ENCODE results near the gene RETREG3.
"Not testable (repeated sequence)": the region's sequence is repeated elsewhere in the genome, so short reads cannot be mapped to it uniquely, and the experiment has no call there.

Gene RETREG3, protein sequence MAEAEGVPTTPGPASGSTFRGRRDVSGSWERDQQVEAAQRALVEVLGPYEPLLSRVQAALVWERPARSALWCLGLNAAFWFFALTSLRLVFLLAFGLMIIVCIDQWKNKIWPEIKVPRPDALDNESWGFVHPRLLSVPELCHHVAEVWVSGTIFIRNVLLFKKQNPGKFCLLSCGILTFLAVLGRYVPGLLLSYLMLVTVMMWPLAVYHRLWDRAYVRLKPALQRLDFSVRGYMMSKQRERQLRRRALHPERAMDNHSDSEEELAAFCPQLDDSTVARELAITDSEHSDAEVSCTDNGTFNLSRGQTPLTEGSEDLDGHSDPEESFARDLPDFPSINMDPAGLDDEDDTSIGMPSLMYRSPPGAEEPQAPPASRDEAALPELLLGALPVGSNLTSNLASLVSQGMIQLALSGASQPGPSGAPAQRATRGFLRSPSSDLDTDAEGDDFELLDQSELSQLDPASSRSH

DNA sequence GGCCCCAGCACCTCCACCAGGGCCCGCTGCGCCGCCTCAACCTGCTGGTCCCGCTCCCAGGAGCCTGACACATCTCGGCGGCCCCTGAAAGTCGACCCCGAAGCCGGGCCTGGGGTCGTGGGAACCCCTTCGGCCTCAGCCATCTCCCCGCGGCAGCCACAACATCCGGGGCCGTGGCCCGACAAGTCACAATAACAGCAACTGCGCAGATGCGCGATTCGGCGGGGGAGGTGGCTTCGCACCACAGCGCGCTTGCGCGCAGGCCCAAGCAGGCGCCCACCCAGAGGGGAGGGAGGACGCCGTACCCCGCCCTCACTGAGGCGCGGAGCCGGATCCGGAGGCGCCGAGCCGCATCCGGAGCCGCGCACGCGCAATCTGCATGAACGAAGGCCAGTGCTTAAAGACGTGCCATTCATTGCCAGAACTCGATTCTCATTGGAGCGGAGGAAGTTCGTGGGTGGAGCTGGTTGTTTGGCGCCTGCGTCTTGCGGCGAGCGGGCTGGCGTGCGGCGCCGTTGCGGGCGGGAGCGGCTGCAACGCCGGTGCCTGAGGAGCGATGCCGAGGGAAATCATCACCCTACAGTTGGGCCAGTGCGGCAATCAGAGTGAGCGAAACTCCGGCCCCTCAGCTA lies at the start of gene RETREG3, which contains the start of gene TUBG1:
TSS of gene RETREG3 (minus strand) at position 193 of the 632 bp plus-strand sequence. CDS start at position 143, 50 bp downstream.
TSS of gene TUBG1 (plus strand) at position 502 of the 632 bp plus-strand sequence. CDS start at position 557, 55 bp downstream.
- Histone ChIP-seq H3K9ac (ENCODE audit: low read depth, low read length) (peak within 1 kb of the TSS; percentile 78), H3K9me3 (ENCODE audit: control insufficient read depth, insufficient read depth, low read length) (no peaks in the 10 kb centered on the region), H3K36me3 (ENCODE audit: insufficient read depth, low read length) (peaks cover 16% of the 10 kb centered on the region), H3K4me1 (ENCODE audit: insufficient read depth, low read length) (peaks cover 8% of the 10 kb centered on the region; the same call in 1 of the 2 replicates)

DNA sequence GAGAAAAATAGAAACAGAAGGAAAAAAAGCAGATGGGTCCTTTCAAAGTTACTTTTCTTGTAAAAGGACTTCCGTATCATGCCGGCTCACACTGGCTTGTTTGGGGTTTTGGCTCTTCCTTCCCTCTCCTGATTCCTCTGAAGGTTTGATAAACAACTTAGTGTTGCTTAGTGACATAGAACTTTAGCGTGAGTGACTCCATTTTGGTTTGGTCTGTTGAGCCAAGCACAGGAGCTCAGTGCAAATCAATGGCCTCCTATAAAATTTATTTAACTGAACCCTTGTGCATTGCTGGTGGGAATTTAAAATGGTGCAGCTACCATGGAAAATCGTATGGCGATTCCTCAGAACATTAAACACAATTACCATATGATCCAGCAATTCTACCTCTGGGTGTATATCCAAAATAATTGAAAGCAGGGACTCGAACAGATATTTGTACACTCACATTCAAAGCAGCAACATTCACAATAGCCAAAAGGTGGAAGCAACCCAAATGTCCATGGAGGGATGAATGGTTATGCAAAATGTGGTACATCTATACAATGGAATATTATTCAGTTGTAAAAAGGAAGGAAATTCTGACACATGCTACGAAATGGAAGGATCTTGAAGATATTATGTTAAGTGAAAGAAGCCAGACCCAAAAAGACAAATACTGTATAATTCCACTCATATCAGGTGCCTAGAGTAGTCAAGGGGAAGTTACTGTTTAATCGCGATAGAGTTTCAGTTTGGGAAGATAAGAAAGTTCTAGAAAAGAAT lies 48.8 kb upstream of the RETREG3 start:
- Histone ChIP-seq H3K4me1 (ENCODE audit: insufficient read depth, low read length) (no peaks in the 10 kb centered on the region), H3K9me3 (ENCODE audit: control insufficient read depth, insufficient read depth, low read length) (no peaks in the 10 kb centered on the region), H3K36me3 (ENCODE audit: insufficient read depth, low read length) (no peaks in the 10 kb centered on the region), H3K9ac (ENCODE audit: low read depth, low read length) (no peak overlapping the region)

DNA sequence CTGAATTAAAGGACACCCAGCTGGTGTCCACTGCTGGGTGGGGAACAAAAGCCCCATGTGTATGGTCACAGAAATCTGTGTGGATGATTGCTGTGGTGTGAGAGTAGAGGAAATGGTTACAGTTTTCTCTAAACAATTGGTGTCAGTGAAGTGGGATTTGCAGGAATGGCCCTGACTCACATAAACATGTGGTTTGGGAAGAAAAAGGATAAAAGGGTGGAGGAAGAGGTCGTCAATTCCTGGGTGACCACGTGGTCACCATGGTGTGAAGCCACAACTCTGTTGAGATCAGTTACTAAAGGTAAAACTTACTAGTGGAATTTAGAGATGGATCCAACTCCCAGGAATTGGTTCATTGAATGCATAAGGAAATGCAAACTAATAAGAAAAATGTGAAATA lies 46.4 kb upstream of the RETREG3 start:
- Histone ChIP-seq H3K9ac (ENCODE audit: low read depth, low read length) (no peak overlapping the region), H3K4me1 (ENCODE audit: insufficient read depth, low read length) (no peaks in the 10 kb centered on the region), H3K36me3 (ENCODE audit: insufficient read depth, low read length) (no peaks in the 10 kb centered on the region), H3K9me3 (ENCODE audit: control insufficient read depth, insufficient read depth, low read length) (no peaks in the 10 kb centered on the region)

DNA sequence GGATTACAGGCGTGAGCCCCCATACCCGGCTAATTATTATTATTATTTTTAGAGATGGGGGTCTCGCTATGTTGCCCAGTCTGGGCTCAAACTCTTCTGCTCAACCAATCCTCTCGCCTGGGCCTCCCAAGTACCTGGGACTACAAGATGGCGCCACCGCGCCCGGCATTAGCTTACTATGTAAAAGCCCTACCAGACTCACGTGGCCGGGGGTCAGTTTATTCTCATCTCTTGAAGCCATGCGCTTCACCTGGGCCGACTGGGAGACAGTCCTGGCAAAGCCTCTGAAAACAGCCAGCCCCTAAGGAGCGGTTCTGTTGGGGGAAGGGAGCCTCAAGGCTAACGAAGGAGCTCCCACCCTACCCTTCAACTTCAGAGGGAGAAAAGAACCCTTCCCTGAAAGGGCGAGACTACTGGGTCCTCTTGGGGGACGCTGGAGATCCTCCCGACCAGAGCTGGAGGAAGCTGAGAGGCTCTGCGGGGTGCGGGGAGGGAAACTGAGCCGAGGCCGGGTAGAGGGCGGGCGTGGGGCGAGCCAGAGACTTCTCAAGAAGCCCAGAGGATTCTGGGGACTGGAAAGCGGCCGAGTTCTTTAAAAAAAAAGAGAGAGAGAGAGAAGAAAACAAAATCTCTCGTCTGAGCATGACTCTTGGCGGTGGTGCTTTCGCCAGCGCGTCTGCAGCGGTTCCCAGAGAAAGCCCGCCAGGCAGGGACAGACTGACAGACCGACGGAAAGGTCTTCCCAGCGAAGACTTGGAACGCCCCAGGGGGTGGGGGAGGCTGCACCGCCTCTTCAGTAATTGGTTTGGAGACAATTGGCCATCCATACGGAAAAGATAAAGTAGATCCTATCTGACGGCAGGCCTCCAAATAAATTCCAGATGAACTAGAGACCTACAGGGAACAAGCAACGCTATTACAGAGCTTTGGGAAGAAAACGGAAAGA lies 44.3 kb upstream of the RETREG3 start:
- Histone ChIP-seq H3K36me3 (ENCODE audit: insufficient read depth, low read length) (no peaks in the 10 kb centered on the region), H3K9me3 (ENCODE audit: control insufficient read depth, insufficient read depth, low read length) (no peaks in the 10 kb centered on the region), H3K4me1 (ENCODE audit: insufficient read depth, low read length) (no peaks in the 10 kb centered on the region), H3K9ac (ENCODE audit: low read depth, low read length) (peak overlapping the region; percentile 57)

DNA sequence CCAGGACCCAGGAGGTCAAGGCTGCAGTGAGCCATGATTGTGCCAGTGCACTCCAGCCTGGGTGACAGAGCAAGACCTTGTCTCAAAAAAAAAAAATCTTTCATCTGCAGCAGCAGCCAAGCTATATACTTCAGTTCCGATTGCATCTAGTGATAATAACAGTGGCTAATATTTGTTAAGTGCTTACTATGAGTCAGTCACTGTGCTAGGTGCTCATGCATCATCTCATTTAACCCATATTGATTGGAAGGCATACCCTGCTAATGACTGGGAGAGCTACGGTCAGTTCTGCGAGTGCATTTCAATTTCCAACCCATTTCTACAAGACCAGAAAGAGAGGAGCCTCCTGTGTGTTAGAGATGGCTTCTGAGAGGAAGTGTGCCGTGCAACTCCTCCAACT lies 42.2 kb upstream of the RETREG3 start:
- H3K9ac ChIP-seq (ENCODE audit: low read depth, low read length): no peak overlapping the region
- H3K9me3 ChIP-seq (ENCODE audit: control insufficient read depth, insufficient read depth, low read length): no peaks in the 10 kb centered on the region
- no peaks in the 10 kb centered on the region for H3K36me3 ChIP-seq (ENCODE audit: insufficient read depth, low read length)
- H3K4me1 ChIP-seq (ENCODE audit: insufficient read depth, low read length): no peaks in the 10 kb centered on the region

DNA sequence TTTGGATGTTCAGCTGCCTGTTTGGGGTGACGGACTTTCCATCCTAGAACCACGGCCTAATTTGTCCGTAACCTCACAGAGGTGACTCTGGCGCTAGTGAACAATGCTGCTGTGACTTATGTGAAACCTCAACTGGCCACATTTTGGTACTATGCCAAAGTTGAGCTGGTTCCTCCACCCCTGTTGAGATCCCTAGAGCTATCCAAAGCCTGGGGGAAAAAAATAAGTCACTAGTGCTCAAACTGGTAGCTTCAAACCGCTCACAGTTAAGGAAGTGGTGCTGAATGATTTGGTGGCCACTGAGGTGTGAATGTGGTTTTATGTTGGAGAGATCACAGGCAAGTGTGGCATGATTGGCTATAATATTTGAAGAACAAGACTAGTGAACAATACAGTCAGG lies 38.6 kb upstream of the RETREG3 start:
- no peaks in the 10 kb centered on the region for H3K36me3 ChIP-seq (ENCODE audit: insufficient read depth, low read length)
- no peaks in the 10 kb centered on the region for H3K9me3 ChIP-seq (ENCODE audit: control insufficient read depth, insufficient read depth, low read length)
- peaks cover 1% of the 10 kb centered on the region; the same call in 1 of the 2 replicates for H3K4me1 ChIP-seq (ENCODE audit: insufficient read depth, low read length)
- H3K9ac ChIP-seq (ENCODE audit: low read depth, low read length): no peak overlapping the region

DNA sequence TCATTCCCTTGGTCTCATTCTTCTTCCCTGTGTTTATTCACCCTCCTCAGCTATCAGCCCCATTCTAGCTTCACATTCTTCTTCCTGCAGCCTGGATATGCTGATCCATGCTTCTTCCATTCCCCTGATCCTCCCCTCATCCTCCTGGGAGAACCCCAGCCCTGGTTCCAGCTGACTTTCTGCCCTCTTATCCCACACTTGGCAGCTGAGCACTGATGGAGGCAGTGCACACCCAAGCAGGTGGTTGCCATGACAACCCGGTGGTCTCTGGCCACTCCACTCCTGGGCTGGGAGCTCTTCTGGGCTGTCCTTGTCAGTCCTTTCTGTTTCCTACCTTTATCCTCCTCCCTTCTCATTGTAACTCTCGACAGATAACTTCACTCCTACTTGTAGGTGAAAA lies 33.2 kb upstream of the RETREG3 start:
- H3K9ac ChIP-seq (ENCODE audit: low read depth, low read length): no peak overlapping the region; the same call in 1 of the 2 replicates

DNA sequence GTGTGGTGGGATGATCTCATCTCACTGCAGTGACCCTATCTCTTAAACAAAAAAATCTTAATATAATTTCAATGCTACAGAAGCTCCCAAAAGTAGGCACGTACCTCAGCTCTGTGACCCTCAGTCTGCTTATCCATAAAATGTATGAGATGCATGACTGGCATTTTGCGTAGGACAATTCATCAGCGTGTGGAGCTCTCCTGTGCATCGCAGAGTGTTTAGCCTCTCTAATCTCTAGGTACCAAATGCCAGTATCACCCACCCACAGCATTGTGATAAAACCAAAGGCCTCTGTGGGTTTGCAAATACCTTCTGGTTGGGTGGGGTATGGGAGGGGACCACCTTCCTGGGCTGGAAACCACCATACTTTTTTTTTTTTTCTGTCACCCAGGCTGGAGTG lies 30.9 kb upstream of the RETREG3 start:
- no peak overlapping the region for H3K9ac ChIP-seq (ENCODE audit: low read depth, low read length)
- no peaks in the 10 kb centered on the region for H3K36me3 ChIP-seq (ENCODE audit: insufficient read depth, low read length)
- H3K9me3 ChIP-seq (ENCODE audit: control insufficient read depth, insufficient read depth, low read length): no peaks in the 10 kb centered on the region
- peaks cover 7% of the 10 kb centered on the region; the same call in 1 of the 2 replicates for H3K4me1 ChIP-seq (ENCODE audit: insufficient read depth, low read length)

More for the DNA sequence above, 33.2 kb upstream of the RETREG3 start:
- H3K36me3 ChIP-seq (ENCODE audit: insufficient read depth, low read length): no peaks in the 10 kb centered on the region
- peaks cover 7% of the 10 kb centered on the region; the same call in 1 of the 2 replicates for H3K4me1 ChIP-seq (ENCODE audit: insufficient read depth, low read length)
- H3K9me3 ChIP-seq (ENCODE audit: control insufficient read depth, insufficient read depth, low read length): no peaks in the 10 kb centered on the region

DNA sequence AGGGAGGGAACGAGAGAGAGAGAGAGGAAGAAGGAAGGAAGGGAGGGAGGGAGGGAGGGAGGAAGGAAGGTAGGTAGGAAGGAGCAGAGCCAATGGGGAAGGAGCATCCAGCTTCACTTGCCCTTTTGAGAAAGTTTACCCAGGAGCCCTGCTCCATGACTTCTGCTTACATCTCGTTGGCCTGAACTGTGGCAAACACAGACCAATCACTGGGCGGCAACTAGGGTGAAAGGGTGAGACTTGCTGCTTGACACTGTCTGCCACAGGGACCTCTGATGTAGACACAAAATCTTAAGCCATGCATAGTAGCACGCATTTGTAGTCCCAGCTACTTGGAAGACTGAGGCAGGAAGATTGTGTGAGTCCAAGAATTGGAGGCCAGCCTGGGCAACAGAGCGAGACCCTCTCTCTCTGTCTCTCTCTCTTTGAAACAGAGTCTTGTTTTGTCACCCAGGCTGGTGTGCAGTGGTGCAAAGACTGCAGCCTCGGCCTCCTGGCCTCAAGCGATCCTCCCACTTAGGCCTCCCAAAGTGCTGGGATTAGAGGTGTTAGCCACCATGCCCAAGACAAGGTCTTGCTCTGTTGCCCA lies 30.4 kb upstream of the RETREG3 start:
- H3K9ac ChIP-seq (ENCODE audit: low read depth, low read length): no peak overlapping the region
- no peaks in the 10 kb centered on the region for H3K36me3 ChIP-seq (ENCODE audit: insufficient read depth, low read length)
- H3K9me3 ChIP-seq (ENCODE audit: control insufficient read depth, insufficient read depth, low read length): no peaks in the 10 kb centered on the region
- peaks cover 7% of the 10 kb centered on the region; the same call in 1 of the 2 replicates for H3K4me1 ChIP-seq (ENCODE audit: insufficient read depth, low read length)

DNA sequence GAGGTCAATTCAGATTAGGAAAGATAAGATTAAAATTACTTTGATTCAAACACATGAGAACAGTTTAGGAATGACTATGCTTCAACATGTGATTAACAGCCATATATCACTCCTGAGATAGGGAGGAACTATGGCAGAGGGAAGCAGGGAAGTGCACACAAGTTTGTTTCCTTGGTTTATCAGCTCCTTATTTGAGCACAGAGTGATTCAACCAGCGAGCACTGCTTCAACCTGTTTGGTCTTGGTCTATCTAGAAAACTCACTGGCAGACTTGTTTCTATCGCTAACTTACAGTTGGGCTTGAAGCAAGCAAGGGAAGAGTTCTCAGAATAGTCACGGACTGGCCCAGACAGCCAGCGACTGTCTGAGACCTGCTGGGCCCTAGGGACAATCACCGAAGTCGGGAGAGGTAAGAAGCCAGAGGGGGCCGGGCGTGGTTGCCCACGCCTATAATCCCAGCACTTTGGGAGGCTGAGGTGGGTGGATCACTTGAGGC lies 23.8 kb upstream of the RETREG3 start:
- H3K36me3 ChIP-seq (ENCODE audit: insufficient read depth, low read length): no peaks in the 10 kb centered on the region
- no peak overlapping the region for H3K9ac ChIP-seq (ENCODE audit: low read depth, low read length)

DNA sequence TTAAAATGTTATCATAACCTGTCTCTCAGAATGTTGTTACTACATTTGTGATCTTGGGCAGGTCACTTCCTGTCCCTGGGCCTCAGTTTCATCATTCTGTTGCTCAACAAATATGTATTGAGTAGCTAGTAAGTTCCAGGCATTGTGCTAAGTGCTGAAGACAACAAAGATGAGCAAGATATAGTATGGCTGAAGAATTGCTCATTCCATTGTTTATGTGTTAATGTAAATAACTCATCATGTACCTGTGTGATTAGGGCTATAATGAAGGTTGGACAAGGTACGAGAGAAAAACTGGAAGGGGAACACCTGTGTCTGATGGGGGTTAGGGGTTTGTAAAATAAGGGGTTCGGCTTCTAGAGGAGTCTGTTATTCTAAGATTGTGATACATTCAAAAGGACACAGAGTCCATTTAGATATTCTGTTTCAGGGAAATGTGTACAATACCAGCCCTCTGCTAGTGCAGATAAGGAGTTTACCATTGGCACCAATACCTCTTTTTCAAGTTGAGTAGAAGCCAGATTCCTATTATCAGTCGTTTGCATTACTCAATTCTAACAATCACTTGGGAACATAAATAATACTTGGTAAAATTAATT lies 20.3 kb upstream of the RETREG3 start:
- H3K9me3 ChIP-seq (ENCODE audit: control insufficient read depth, insufficient read depth, low read length): no peaks in the 10 kb centered on the region
- H3K9ac ChIP-seq (ENCODE audit: low read depth, low read length): no peak overlapping the region
- H3K4me1 ChIP-seq (ENCODE audit: insufficient read depth, low read length): no peaks in the 10 kb centered on the region
- no peaks in the 10 kb centered on the region for H3K36me3 ChIP-seq (ENCODE audit: insufficient read depth, low read length)

More for the DNA sequence above, 23.8 kb upstream of the RETREG3 start:
- no peaks in the 10 kb centered on the region for H3K4me1 ChIP-seq (ENCODE audit: insufficient read depth, low read length)
- no peaks in the 10 kb centered on the region for H3K9me3 ChIP-seq (ENCODE audit: control insufficient read depth, insufficient read depth, low read length)

DNA sequence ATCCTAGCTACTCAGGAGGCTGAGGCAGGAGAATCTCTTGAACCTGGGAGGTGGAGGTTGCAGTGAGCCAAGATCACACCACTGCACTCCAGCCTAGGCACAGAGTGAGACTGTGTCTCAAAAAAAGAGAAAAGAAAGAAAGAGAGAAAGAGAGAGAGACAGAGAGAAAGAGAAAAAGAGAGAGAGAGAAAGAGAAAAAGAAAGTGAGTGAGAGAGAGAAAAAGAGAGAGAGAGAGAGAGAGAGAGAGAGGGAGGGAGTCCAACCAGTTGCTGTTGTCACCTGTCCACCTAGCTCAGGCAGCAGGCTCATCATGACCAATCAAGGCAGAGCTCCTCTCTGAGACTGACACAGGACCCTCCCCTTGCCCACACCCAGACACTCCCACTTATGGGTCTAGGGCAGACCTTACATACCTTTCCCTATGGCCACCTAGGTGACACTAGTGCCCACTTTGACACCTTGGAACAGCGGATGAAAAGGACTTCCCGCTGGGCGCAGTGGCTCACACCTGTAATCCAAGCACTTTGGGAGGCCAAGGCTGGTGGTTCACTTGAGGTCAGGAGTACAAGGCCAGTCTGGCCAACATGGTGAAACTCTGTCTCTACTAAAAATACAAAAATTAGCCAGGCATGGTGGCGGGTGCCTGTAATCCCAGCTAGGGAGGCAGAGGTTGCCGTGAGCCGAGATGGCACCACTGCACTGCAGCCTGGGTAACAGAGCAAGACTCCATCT lies 18.0 kb upstream of the RETREG3 start:
- H3K9me3 ChIP-seq (ENCODE audit: control insufficient read depth, insufficient read depth, low read length); H3K36me3 ChIP-seq (ENCODE audit: insufficient read depth, low read length); H3K4me1 ChIP-seq (ENCODE audit: insufficient read depth, low read length); H3K9ac ChIP-seq (ENCODE audit: low read depth, low read length): not testable (repeated sequence)

Data from ES-I3 (cell line).